Endothelial cell of umbilical vein (primary cell): ENCODE results near the gene DAD1. TPM values are rescaled to one million over a fixed set of nuclear protein-coding genes. Genes with fewer than 3 reads are reported as not detected.

Experiments
- BruUV-seq: library from RNA; stranded (reverse); fragments of 400-500 nt; replicated peaks from 2 replicates; lab custom pipeline; 2021; lab: Mats Ljungman, UMichigan
- CTCF ChIA-PET: fragments of 300-600, 350-600 bp; sonication (Branson Sonifier 250); formaldehyde crosslinking; loops from one replicate; lab custom pipeline; 2021; ENCODE audit warnings: antibody characterized with exemption, inconsistent platforms; lab: Charles Lee
- POLR2A ChIA-PET: fragments of 300-600, 350-600 bp; sonication (Branson Sonifier 250); formaldehyde crosslinking; loops from one replicate; lab custom pipeline; 2021; ENCODE audit warnings: antibody characterized with exemption, inconsistent platforms; lab: Charles Lee
- DNase-seq: peaks from one replicate; pipeline ENCODE4 v3.0.0-alpha.2; 2011; ENCODE audit warnings: low read depth, low spot score
- FAIRE-seq: peaks from 2 replicates; lab custom pipeline; 2011; peaks lifted over from hg19 to GRCh38; lab: Jason Lieb, UNC
- H2AFZ ChIP-seq: 2 replicates; pipeline ENCODE4 v1.6.0; 2012; ENCODE audit warnings: low read depth, low read length, control low read depth, inconsistent platforms
- H3K27ac ChIP-seq: 2 replicates; pipeline ENCODE4 v1.5.1; 2011; ENCODE audit warnings: low read depth, mild to moderate bottlenecking, control low read depth, low read length, moderate library complexity; ENCODE audit not compliant: insufficient read depth
- H3K27me3 ChIP-seq, 2 experiments: 2 replicates each; pipeline versions ENCODE4 v1.6.0 to v1.6.1; 2011; ENCODE audit warnings: low read length in 2 of 2, mixed read lengths in 1 of 2; ENCODE audit not compliant: control insufficient read depth in 2 of 2, insufficient read depth in 2 of 2
- H3K36me3 ChIP-seq, 2 experiments: 2 replicates in 1 of 2; 3 replicates in 1 of 2; pipeline ENCODE4 v1.5.1; 2011; ENCODE audit warnings: low read length in 2 of 2, mild to moderate bottlenecking in 1 of 2, moderate library complexity in 1 of 2; ENCODE audit not compliant: control insufficient read depth in 2 of 2, insufficient read depth in 2 of 2; ENCODE audit errors: extremely low read depth in 1 of 2
- H3K4me1 ChIP-seq: 3 replicates; pipeline ENCODE4 v1.5.1; 2011; ENCODE audit warnings: mild to moderate bottlenecking, low read length; ENCODE audit not compliant: control insufficient read depth, insufficient read depth; ENCODE audit errors: extremely low read depth
- H3K4me2 ChIP-seq: 2 replicates; pipeline ENCODE4 v1.6.1; 2011; ENCODE audit warnings: low read length, control low read depth, mixed read lengths; ENCODE audit not compliant: insufficient read depth
- H3K4me3 ChIP-seq, 3 experiments: fragments of 200-600 bp in 1 of 3; sonication (generic), shearing (Covaris generic) in 1 of 3; replicated peaks in 1 of 3; 2 replicates each; pipeline ENCODE4 v1.5.1; 2011 to 2016; ENCODE audit warnings: control low read depth in 3 of 3, low read length in 3 of 3, mild to moderate bottlenecking in 2 of 3, inconsistent platforms in 1 of 3, low read depth in 1 of 3, moderate library complexity in 1 of 3; ENCODE audit not compliant: insufficient read depth in 1 of 3
- H3K79me2 ChIP-seq: 2 replicates; pipeline ENCODE4 v1.6.0; 2012; ENCODE audit warnings: low read length, inconsistent platforms; ENCODE audit not compliant: control insufficient read depth, insufficient read depth
- H3K9ac ChIP-seq: replicated peaks from 2 replicates; pipeline ENCODE3; 2011; ENCODE audit warnings: low read length, control low read depth; ENCODE audit not compliant: insufficient read depth; ENCODE audit errors: extremely low read depth
- H3K9me1 ChIP-seq: replicated peaks from 3 replicates; pipeline ENCODE4 v1.6.0; 2011; ENCODE audit warnings: mild to moderate bottlenecking, low read length; ENCODE audit not compliant: control insufficient read depth, insufficient read depth; ENCODE audit errors: extremely low read depth
- H3K9me3 ChIP-seq: replicated peaks from 2 replicates; pipeline ENCODE4 v1.5.1; 2012; ENCODE audit warnings: low read length, inconsistent platforms; ENCODE audit not compliant: control insufficient read depth, insufficient read depth
- H4K20me1 ChIP-seq: replicated peaks from 2 replicates; pipeline ENCODE3; 2011; ENCODE audit warnings: mild to moderate bottlenecking, low read length; ENCODE audit not compliant: control insufficient read depth, insufficient read depth; ENCODE audit errors: extremely low read depth
- EZH2 ChIP-seq: IDR thresholded peaks from 2 replicates; pipeline ENCODE4 v1.6.1; 2012; ENCODE audit warnings: borderline replicate concordance, low read depth, mild to moderate bottlenecking, moderate library complexity, low read length, inconsistent platforms; ENCODE audit not compliant: severe bottlenecking
- FOS ChIP-seq: IDR thresholded peaks from 2 replicates; pipeline ENCODE4 v1.6.1; 2011; ENCODE audit warnings: mild to moderate bottlenecking, low read length, moderate library complexity, borderline replicate concordance; ENCODE audit not compliant: insufficient read depth
- GATA2 ChIP-seq: IDR thresholded peaks from 2 replicates; pipeline ENCODE4 v1.7.0; 2011; ENCODE audit warnings: low read depth, mild to moderate bottlenecking, moderate library complexity, mixed read lengths, low read length; ENCODE audit not compliant: insufficient read length, insufficient read depth
- JUN ChIP-seq: IDR thresholded peaks from 2 replicates; pipeline ENCODE4 v1.6.1; 2011; ENCODE audit warnings: borderline replicate concordance, low read depth; ENCODE audit not compliant: insufficient read length, insufficient read depth
- MAX ChIP-seq: IDR thresholded peaks from 2 replicates; pipeline ENCODE4 v1.6.1; 2011; ENCODE audit not compliant: insufficient read depth, insufficient read length
- MYC ChIP-seq: IDR thresholded peaks from one replicate; pipeline ENCODE4 v1.6.1; 2011; ENCODE audit warnings: mild to moderate bottlenecking, low read depth, low read length
- POLR2A ChIP-seq: IDR thresholded peaks from 2 replicates; pipeline ENCODE4 v1.6.1; 2012; ENCODE audit warnings: low read depth, mild to moderate bottlenecking, control low read depth, low read length
- POLR2AphosphoS5 ChIP-seq: IDR thresholded peaks from 2 replicates; pipeline ENCODE4 v1.6.1; 2012; ENCODE audit warnings: low read depth, mild to moderate bottlenecking, control low read depth, low read length, moderate library complexity; ENCODE audit not compliant: insufficient read depth
- dilution Hi-C: fragments of 300-500 bp; cut with MboI; formaldehyde crosslinking; loops from one replicate; pipeline ENCODE4 v1.15.0; 2019; ENCODE audit warnings: low sequenced_read_pairs; ENCODE audit not compliant: extremely low pct_ligation_motif_present
- intact Hi-C: fragments of 100-400 bp; cut with micrococcal nuclease; formaldehyde crosslinking; loops from one replicate; pipeline ENCODE4 v1.10.0; 2022
- polyA plus RNA-seq, 4 experiments: library from polyadenylated mRNA; depleted of rRNA in 3 of 4; stranded (reverse) in 3 of 4; unstranded in 1 of 4; fragments of >200 nt; gene quantifications; 2 replicates each; pipeline versions ENCODE4 v1.2.1 to v1.2.3, GENCODE V29; 2011 to 2012; ENCODE audit warnings: missing spikeins in 1 of 4
- total RNA-seq: library from RNA; stranded (reverse); gene quantifications from 2 replicates; pipeline ENCODE4 v1.2.3, GENCODE V29; 2021
- TF ChIP-seq, protein P1 (sequence below), 2 donors: IDR thresholded peaks; 1 replicate in 1 of 2; 2 replicates in 1 of 2; pipeline ENCODE4 v1.5.1; 2011; ENCODE audit warnings: low read length in 2 of 2, mild to moderate bottlenecking in 2 of 2, moderate library complexity in 2 of 2, control low read depth in 1 of 2, inconsistent platforms in 1 of 2, low read depth in 1 of 2; ENCODE audit not compliant: insufficient read depth in 1 of 2; ENCODE audit errors: extremely low read depth in 1 of 2

Gene DAD1
- total and polyA plus RNA-seq, 2 donors (not counting 3 experiments of a cell fraction or from before 2014, with no cell fraction given), result 299 to 1,227 TPM

DNA sequence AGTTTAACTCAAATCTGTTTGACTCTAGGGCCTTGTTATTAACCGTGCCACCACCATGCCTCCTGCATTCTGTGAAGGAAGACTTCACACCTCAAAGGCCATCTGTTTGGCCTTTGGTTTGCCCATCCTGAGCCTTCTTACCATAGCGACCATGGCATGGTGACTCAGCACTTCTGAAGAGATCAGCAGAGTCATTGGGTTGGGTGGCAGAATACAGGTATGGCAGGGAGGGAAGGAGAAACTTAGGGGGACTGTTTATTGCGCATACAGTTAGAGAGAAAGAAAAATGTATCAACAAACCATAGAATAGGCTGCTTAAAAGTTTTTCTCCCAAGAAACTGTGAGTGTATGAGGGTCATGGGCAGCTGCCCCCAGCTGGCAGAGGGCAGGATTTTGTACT, 49.2 kb downstream of the DAD1 start:
- no peaks in the 10 kb centered on the region for H3K9me3 ChIP-seq
- H3K36me3 ChIP-seq, result no peaks in the 10 kb centered on the region
- H3K27ac ChIP-seq, result no peak overlapping the region
- no peaks in the 10 kb centered on the region for H3K27me3 ChIP-seq
- H3K79me2 ChIP-seq, result no peaks in the 10 kb centered on the region
- dilution Hi-C loops (no loop called here), intact Hi-C loops (loop anchor here (5.0 kb wide), 1 partner anchor 108 kb away; no protein-coding TSS in a partner anchor)
- no peak overlapping the region for H2AFZ ChIP-seq
- CTCF ChIA-PET, result interaction anchor here (0.5 kb wide), 1 partner anchor 8 kb away, joined by 3 read pairs; no protein-coding TSS in a partner anchor
- no peak overlapping the region for H3K9ac ChIP-seq
- no peaks in the 10 kb centered on the region for H3K9me1 ChIP-seq
- TF ChIP-seq GATA2 (no peak), MYC (no peak), POLR2AphosphoS5 (no peak), JUN (no peak), EZH2 (no peak), FOS (no peak), MAX (no peak), POLR2A (no peak)
- TF ChIP-seq, protein P1, sequence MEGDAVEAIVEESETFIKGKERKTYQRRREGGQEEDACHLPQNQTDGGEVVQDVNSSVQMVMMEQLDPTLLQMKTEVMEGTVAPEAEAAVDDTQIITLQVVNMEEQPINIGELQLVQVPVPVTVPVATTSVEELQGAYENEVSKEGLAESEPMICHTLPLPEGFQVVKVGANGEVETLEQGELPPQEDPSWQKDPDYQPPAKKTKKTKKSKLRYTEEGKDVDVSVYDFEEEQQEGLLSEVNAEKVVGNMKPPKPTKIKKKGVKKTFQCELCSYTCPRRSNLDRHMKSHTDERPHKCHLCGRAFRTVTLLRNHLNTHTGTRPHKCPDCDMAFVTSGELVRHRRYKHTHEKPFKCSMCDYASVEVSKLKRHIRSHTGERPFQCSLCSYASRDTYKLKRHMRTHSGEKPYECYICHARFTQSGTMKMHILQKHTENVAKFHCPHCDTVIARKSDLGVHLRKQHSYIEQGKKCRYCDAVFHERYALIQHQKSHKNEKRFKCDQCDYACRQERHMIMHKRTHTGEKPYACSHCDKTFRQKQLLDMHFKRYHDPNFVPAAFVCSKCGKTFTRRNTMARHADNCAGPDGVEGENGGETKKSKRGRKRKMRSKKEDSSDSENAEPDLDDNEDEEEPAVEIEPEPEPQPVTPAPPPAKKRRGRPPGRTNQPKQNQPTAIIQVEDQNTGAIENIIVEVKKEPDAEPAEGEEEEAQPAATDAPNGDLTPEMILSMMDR (IDR thresholded peaks at IDR 0.05; ENCODE audit: extremely low read depth in 1 of 2, insufficient read depth in 1 of 2, low read depth in 1 of 2, low read length in 2 of 2), result no peak
- no peak for FAIRE-seq
- BruUV-seq, result no TSS peak
- no peak for DNase-seq
- no peaks in the 10 kb centered on the region for H4K20me1 ChIP-seq
- peaks cover 32% of the 10 kb centered on the region for H3K4me1 ChIP-seq
- no peak overlapping the region for H3K4me2 ChIP-seq
- POLR2A ChIA-PET, result no interaction called here
- H3K4me3 ChIP-seq, result no peak overlapping the region
